Stimulated activated CD8-positive, alpha-beta memory T cell treated with anti-CD3 and anti-CD28 coated beads, Interleukin-7, amount 100 ng/mL, for 48 hours (primary cell): ENCODE data around the gene FAM53B.
"Not testable (repeated sequence)": the region's sequence is repeated elsewhere in the genome, so short reads cannot be mapped to it uniquely, and the experiment has no call there.

ENCODE experiments used
- DNase-seq, 2 donors: peaks; one replicate each; pipeline ENCODE4 v3.0.0-alpha.2; 2020; ENCODE audit warnings: low read depth in 1 of 2; ENCODE audit errors: extremely low read depth in 1 of 2

Gene FAM53B

DNA sequence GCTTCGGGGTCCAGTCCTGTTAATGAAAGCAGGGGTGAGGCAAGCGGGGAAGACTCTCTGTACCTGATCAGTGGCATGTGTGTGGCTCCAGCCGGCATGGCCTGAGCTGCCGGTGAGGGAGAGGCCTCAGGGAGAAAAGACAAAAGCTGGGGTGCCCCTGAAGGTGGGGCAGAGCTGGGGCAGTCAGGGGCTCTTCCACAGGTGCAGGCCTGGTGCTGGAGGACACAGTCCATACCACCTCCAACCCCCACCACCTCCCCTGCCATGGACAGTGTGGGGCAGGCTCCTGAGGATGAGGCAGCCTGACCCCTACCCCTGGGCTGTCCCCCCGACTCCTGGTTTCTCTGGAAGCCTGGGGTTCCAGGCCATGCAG lies 153.1 kb downstream of the FAM53B start:
- DNase-seq, result no peak

DNA sequence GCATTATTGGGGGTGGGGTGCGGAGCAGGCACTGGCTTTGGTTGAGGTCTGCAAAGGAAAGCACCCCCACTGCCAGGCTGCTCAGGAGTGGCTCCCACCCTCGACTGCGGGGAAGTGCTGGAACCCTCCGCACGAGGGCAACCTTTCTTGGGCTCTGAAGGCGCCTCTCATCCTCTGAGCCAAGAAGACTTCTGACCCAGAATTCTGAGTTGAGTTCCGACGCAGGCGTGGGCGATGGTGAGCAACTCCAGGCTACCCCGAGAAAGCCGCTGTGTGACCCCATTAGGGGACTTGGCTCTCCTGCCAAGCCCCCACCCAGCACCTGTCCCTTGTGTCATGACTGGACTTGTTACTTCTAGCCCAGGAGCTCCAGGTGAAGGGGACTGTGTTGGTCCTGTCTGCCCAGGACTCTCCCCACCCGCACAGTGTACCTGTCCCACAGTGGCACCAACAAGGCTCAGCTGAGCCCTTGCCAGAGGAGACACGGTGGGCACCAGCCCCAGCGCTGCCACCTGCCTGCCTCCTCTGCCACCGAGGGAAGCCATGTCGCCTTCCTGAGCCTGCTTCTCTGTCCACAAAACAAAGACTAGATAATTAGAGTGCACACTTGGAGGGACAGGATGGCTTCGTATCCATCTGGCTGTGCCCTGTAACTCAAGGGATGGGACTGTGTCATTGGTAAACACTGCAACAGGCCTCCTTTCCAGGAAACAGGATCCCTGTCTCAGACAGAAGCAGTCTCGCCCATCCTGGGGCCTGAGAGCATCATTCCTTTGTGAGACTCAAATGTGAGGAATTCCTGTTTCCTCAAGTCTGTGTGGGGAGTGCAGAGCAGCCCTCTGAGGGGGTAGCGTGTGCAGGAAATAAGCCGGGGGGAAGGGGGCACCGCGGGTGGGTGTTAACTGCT lies 153.7 kb downstream of the FAM53B start:
- no peak for DNase-seq

DNA sequence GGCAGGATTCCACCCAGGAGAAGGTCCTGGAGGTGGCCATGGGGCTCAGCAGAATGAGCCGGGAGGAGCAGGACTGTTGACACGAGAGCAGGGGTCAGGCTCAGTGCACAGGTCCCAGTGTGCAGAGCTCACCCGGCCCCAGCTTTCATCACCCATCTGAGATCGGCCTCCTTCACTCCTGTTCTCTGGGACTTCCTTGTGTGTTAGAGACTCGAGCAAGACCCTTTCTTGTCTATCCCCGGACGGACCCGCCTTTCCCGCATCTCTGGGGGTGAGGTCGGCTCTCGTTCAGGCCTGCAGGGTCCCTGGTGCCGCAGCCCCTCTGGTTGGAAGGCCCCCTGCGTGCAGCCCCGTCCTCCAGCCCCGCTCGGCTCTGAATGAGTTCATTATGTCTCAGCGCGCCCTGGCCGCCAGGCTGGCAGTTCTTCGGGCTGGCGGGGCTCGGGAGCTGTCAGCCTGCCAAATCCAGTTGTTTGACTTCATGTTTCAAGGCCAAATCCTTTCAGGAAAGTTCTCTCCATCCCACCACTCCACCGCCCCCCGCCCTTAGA lies 154.6 kb downstream of the FAM53B start:
- no peak for DNase-seq

DNA sequence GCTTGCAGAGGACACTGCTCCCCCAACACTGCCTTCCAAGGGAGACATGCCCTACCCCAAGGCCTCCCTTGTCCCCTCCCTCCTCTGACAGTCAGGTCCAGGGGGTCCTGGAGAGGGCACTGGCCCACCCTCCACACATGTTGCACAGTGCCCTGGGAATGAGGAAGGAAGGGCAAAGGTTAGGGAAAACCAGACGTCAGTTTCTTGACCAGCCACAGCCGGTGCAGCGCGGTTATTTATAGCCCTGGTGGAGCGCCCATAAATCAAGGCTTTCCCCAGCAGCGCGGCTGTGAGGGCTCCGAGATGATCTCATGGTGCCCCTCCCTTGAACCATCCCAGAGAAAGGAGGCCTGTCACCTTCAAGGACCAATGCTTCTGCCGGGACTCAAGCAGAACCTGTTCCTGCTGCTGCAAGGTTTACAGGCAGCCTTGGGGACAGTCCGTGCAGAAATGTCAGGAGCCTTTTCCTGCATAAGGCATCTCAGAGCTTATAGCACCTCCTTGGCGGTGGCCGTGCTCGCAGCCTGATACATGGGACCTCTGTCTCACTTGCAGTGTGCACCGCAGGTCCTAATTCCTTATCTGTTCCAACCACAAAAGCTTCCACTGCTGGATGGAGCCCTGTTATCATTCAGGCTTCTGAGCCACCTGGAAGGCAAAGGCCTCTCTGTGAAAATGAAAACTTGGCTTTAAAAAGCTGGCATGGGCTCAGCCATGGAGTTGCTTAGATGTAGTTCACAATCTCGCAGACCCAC lies 155.3 kb downstream of the FAM53B start:
- DNase-seq, result no peak

DNA sequence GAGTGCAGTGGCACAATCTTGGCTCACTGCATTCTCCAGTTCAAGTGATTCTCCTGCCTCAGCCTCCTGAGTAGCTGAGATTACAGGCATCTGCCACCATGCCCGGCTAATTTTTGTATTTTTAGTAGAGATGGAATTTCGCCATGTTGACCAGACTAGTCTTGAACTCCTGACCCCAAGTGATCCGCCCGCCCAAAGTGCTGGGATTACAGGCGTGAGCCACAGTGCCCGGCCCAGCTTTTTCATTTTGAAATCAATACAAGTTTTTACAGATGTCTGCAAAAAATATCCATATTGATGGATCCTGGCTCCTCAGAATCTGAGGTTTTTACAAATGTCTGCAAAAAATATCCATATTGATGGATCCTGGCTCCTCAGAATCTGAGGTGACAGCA lies 155.8 kb downstream of the FAM53B start:
- not testable (repeated sequence) for DNase-seq

DNA sequence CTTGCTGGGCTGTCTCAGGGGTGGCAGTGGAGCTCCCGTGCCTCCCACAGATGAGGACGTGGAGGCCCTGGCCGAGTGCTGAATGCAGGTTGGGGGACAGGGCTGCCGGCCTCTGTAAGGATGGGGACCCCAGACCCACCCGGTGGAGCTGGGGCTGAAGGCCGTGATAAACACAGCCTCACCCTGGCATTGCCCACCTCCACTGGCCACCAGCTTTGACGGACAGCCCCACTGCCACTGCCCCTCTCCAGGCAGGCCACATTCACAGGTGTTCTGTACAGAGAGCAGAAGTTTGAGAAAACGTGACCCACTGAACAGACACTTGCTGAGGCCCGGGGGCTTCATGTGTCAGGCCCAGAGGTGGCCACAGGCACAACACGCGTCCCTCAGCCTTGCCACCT lies 156.4 kb downstream of the FAM53B start:
- DNase-seq, result no peak

DNA sequence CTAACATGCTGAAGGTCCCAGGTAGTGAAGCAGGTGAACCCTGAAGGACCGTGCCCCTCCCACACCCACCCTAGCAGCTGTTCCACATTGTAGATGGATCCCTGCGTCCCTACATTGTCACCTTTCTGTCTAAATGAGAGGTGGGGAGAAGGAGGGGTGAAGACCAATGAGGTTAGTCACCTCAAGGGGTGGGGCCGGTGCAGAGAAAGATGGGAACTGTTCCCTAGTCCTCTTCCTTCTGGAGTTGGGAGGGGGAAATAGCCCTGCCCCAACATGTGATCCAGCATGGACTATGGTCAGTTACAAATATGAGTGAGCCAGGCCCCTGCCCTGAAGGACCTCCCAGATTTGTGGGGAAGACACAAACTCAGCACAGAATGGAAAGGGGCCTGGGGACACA lies 158.0 kb downstream of the FAM53B start:
- DNase-seq, result no peak

DNA sequence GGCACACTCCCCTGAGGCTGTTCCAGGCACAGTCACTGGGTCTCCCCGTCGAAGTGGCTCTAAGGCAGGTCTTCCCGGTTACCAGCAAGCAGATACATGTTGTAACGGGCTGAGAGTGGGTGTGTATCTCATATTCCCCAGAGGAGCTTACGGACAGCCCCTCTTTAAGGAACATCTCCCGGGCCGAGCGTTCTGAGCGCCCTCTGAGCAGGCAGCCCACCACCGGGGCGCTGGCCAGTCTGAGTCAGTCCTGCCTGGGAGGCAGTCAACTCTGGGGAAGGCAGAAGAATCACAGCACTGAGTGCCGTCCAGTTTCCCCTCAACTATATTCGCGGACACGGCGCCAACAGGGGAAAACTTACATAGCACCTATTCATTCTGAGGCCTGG lies 165.2 kb downstream of the FAM53B start:
- no peak for DNase-seq

DNA sequence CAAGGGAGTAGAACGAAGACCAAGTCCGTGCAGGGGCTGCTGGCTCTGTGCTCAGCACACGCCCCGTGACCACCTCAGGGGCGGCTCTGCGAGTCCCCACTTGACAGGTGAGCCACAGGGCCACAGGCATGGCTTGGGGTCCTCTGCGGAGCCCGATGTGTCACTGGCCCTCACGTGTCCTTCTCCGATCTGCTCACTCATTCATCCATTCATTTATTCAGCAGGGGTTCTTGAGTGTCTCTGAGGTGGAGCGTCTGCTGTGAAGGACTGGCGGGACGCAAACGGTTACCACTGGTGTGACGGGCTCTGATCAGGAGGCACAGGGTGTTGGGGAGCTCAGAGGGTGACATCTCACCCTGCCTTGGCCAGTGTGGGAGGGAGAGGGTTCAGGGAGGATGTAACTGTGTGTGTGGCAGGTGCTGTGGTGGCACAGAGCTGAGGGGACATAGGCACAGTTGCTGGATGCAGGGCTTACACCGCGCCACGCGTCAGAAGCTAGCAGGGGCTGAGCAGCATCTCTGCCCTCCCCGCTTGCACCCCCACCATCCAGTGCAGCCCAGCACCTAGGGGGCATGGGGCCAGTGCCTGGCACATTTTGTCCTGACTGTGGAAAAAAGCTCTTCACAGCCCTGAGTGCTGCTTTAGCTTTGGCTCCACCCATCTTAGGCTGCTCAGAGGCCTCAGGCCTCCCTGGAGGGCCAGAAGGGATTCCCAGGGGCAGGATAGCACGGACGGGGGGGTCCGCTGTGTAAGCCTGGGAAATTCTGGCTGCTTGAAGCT lies 165.8 kb downstream of the FAM53B start:
- DNase-seq, result no peak

DNA sequence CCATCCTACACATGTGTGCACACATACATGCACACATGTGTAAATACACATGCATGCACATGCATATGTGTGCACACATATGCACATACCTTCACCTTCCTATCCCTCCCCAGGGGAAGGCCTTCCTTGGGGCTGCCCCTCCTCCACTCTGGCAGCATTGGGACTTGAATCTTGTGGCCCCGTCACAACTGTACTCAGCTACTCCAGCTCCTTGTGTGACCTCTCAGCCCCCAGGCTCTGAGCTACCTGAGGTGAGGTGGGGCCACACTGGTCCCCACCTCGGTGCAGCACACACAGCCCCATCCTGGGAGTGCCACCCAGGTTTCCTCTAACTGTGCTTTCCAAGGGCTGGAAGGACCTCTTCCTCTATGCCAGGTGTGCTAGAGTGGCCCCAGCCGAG lies 166.5 kb downstream of the FAM53B start:
- DNase-seq, result no peak

DNA sequence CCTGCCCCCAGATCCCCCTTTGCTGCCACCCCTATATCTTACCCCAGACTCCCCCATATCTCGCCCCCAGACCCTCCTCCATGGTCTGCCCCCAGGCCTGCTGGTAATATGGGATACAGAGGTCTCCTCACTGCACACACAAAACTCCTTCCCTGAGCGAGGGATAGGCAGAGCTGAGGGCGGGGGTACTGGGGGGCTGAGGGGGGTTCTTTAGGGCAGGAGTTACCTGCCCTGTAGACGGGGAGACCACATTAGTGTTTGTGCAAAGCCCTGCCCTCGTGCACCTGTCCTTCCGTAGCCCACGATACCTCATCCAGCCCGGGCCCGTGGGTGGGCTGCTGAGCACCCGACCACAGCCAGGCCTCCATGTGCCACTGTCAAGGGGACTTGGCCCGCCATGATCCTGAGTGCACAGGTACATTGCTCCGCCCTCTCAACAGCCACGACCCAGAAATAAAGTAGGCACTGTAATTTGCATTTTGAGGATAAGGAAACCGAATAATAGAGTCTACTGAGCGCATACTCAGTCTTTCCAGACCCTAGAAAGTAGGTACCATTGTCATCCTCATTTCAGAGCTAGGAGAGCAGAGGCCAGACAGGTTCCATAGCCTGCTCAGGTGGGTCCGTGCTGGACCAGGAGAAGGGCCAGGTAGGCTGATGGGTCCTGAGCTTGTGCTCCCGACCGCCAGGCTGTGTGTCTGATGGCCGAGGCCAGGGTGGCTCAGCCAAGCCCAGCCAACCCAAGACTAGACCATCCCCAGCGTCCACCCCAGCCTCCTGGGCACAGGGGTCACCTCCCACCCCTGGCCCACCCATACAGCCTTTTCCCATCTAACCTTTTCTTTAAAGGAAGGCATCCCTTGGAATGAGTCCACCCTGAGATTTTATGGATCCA lies 167.4 kb downstream of the FAM53B start:
- DNase-seq, result no peak

DNA sequence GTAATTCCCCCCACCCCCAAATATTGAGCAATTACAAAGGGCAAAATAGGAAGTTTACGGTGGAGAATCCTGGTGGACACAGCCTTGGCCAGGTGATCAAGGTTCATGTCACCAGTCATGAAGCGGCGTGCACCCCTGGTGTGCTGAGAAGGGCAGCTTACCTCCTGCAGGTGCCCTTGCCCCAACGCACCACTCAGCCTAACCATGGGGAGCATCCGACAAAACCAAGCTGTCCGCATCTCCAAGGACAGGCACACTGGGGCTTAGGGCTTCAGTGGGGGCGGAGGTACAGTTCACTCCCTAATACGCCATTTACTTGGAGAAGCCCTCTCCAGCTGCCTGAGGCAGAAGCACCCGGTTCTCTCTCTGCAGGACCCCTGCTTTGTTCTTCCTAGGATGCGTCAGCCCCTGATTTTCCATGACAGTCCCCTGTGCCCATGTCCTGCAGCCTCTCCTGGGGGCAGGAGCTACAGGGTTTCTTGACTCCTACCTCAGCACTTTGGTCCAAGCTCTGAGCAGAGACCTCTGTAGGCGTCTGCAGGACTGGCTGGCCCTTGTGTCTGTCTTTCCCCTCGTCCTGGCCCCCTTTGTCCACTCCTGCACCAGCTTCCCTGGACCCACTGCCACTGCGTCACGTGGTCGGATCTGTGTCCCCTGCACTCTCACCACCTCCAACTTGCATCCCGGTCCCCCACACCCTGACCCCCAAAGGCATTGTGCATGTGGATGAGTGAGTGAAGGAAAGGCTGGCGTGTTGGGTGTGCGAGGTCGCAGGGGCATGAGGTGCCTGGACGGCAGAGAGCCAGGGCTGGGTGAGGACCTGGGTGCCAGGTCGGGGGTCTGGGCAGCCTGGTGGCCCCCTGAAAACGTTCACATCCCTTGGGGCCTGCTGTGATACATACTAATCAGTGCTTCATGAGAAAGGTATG lies 168.8 kb downstream of the FAM53B start:
- no peak for DNase-seq

DNA sequence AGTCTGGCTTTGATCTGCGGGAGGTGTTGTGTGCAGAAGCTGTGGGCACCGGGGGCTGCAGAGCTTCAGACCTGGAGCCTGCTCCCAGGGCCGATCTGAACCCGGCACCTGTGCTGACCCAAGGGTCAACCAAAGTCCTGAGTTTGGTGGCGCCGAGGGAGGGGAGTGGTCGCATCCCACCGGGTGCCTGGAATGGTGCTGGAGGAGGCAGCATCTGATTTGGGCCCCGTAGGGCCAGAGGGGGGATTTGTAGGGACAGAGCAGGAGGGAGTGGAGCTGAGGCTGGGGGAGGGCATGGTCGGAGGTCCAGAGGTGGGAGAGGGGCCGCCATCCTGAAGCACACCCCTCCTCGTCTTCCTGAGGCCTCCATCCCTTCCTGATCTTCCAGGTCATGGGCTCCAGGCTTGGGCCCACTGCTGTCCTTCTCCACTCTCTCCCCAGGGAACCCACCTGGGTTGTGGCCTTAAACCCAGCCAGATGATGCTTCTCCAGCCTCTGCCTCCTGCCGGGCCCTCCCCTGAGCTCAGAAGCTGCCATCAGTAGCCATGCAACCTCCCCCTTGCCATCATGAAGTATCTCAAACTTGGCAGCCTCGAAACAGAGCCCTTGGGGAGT lies 169.6 kb downstream of the FAM53B start:
- DNase-seq, result no peak

DNA sequence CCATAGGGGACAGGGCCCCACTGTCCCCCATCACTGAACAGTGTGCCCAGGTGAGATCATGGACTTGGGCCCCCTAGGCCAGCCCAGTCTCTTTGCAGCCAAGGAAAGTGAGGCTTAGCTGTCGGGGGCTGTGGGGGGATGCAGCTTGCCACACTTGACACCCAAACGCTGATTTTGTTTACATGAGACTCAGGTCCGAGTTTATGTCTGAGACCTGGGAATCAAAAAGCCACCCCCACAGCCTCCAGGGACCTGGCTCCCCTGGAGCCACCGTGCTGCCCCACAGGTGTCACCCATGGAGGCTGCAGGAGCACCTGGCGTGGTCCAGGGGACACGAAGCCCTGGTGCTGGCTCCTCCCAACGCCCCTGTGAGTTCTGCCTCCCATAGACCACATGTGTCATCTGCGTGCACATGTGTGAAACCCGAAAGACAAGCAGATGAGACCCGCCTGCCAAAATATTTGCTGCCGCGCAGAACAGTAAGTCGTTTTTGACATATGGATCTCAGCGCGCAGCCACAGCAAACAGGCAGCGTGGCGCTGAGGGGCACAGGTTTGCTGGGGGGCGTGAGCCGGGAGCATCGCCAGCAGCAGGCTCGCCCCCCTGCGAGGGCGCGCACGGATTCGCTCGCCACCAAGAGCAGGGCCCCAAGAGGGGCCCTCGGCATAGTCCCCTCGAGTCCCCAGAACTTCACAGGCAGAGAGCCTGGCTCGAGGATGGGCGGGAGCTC lies 170.3 kb downstream of the FAM53B start:
- no peak for DNase-seq

DNA sequence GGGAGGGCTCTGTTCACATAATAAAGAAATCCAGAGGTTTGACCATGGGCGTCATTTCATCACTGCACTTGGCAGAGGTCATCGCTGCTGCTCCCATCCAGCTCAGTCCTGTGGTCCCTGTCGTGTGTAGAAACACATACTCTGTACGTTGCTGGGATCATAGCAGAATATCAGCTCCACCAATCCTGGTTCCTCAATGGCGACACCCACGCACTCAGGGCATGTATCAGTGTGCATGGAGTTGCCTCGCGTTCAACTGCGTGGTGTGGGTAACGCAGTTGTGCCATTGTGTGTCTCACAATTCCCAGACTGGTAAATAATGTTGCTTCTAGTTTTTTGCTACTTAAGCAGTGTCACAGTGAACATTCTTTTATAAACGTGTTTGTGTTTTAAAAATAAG lies 171.4 kb downstream of the FAM53B start:
- DNase-seq, result no peak

DNA sequence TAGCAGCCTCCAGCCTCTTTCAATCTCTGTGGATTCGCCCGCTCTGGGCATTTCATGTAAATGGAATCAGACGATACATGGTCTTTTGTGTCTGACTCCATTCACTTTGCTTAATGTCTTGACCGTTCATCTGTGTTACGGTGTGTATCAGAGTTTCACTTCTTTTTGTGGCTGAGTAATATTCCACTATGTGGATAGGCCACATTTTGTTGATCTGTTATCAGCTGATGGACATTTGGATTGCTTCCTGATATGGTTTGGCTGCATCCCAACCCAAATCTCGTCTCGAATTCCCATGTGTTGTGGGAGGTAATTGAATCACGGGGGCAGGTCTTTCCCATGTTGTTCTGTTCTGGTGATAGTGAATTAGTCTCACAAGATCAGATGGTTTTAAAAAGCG lies 173.5 kb downstream of the FAM53B start:
- no peak for DNase-seq

DNA sequence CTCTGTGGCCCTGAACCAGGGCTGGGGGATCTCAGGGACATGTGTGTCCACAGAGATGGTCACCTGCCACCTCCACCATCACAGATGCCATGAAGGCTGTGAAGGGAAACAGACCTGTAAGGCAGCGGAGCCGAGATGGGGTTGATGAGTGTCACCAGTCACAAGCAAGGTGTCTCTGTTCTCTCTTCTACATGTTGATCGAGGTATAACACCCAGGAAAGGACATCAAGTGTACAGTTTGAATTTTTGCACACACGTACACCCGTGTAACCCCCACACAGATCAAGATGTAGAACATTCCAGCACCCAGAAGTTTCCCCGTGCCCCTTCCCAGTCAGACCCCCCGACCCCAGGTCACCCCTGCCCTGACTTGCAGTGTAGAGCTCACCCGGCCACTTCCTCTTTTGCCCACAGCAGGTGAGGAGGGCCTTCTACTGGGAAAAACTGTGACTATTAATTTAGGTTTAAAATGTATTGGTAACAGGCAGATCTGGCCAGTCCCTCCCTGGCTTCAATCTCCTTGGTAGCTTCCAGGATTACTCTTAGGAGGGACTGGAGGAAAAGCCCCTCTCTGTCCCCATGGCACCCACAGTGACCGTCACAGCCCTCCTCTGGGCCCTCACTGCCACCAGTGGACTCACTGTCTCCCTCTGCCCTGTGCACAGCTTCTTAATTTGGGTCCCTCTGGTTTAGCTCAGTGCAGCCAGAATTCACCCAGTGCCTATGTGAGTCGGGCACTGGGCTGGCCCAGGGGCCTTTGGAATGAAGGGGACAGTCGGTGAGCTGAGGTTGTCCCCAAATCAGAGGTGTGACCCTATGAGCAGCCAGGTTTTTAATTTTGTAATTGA lies 174.3 kb downstream of the FAM53B start:
- no peak for DNase-seq
